NCI-H748 (cell line): ENCODE data around the gene CEP70.
"Not testable (repeated sequence)": the region's sequence is repeated elsewhere in the genome, so short reads cannot be mapped to it uniquely, and the experiment has no call there.

Experiments used
- DNase-seq: peaks from one replicate; lab custom pipeline; 2025; ENCODE audit not compliant: unreplicated experiment; lab: John Stamatoyannopoulos, UW

Gene CEP70, protein sequence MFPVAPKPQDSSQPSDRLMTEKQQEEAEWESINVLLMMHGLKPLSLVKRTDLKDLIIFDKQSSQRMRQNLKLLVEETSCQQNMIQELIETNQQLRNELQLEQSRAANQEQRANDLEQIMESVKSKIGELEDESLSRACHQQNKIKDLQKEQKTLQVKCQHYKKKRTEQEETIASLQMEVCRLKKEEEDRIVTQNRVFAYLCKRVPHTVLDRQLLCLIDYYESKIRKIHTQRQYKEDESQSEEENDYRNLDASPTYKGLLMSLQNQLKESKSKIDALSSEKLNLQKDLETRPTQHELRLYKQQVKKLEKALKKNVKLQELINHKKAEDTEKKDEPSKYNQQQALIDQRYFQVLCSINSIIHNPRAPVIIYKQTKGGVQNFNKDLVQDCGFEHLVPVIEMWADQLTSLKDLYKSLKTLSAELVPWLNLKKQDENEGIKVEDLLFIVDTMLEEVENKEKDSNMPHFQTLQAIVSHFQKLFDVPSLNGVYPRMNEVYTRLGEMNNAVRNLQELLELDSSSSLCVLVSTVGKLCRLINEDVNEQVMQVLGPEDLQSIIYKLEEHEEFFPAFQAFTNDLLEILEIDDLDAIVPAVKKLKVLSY

GRCh38 chr3:138594150-138594934 lies at the start of gene CEP70:
CEP70 (minus strand) TSS chr3:138594260; CDS start chr3:138572927, 21,333 bp downstream.
- no peak for DNase-seq

- DNase-seq: no peak
These were observed 48.8 kb upstream of the CEP70 start for GRCh38 chr3:138642927-138643253.

GRCh38 chr3:138642226-138642926 lies 48.3 kb upstream of the CEP70 start:
- DNase-seq: no peak

GRCh38 chr3:138640537-138640936 lies 46.5 kb upstream of the CEP70 start:
- no peak for DNase-seq

DNA sequence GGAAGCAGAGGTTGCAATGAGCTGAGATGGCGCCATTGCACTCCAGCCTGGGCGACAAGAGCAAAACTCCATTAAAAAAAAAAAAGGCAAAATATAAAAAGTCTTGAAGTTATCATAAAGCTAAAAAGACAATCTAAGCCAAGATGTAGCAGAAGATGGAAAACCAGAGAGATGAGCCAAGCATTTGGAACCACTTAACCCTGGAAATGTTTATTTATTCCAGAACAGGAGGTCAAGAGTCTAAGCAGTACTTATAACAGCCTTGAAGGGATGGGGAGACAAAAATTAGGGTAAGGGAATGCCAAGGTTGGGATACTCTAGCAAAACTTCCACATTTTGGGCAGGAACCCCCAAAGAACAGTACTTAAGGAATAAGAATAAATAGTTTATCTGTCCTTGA lies 44.6 kb upstream of the CEP70 start:
- DNase-seq: no peak

DNA sequence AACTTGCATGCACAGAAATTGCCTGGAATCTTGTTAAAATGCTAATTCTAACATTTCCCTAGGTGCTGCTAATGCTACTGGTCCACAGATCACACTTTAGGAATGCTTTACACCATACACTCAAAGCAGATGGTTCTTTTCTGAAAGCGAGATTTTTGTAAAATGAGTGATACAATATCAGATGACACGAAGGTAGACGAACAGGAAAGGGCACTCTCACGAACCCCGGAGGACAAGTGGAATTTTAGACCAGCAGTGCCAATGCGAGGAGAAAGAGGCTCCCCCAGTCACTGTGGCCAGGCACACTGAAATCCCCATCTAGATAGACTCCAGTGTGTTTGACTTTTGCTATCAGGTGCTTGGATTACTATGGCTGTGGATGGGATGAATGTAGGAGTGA lies 35.5 kb upstream of the CEP70 start:
- DNase-seq: no peak

DNA sequence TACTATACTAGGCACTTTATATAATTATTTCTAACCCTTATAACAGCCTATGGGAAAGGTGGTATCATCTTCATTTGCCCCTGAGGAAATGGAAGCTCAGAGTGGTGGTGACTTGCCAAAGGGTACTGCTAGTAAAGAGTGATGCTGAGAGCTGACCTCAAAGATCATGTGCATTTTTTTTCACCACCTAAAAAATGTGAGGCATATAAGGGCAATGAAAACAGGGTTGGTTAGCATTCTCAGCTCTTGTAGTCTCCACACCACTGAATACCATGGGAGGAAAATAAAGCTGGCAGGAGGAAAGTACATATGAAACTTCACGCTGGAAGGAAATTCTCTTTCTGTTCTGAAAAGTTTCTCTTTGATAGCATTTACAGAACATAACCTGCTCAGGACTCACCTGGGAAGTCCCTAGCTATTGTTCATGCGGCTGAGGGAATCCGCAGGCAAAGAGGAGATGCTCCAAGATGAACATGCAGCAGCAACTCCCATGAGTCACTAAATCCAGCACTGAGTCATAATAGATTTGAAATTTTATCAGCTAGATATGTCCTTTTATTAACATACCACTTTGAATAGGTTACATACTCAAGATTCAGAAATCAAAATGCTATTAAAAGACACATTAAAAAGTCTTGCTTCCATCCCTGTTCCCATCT lies 31.8 kb upstream of the CEP70 start:
- DNase-seq: no peak

DNA sequence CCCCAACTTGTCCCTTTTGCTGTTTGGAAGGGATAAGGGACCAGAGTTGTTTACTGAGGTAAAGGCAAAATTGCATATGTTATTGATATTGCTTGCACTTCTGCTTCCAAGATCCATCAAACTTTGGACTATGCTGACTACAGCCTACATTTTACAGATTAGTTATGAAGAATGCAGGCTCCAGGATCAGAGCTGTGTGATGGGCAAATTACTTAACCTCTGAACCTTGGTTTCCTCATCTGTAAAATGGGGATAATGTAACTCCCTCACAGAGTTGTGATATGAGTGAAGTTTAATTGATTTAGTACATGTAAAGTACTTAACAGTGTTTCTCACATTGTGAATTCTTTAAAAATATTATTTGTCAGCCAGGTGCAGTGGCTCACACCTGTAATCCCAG lies 30.5 kb upstream of the CEP70 start:
- DNase-seq: no peak

DNA sequence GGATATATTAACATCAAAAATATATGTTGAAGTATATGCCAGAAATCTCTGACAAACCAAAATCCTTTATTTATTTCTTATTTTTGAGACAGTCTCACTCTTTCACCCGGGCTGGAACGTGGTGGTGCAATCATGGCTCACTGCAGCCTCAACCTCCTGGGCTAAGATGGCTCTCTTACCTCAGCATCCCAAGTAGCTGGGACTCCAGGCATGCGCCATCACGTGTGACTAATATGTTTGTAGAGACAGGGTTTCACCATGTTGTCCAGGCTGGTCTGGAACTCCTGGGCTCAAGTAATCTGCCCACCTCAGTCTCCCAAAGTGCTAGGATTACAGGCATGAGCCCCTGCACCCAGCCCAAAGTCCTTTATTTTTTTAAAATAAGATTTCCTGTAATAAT lies 26.4 kb upstream of the CEP70 start:
- no peak for DNase-seq

- DNase-seq: no peak
These were observed 21.4 kb upstream of the CEP70 start for GRCh38 chr3:138615462-138615861.

DNA sequence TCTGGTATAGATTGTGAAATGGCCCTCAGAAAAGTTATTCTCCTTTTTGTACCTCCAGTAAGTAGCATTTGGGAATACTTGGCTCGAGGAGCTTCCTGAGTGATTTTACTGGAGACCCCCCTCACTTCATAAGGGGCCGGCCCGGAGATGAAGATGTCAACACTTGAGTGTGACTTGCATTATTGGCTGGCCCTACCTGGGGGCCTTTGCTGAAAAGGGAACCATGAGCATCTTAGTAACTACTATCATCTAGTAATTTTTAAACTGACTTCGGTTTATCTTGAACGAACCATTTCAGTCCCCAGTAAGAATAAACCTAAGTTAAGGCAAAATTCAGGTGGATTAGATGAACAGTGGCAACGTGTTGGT lies 15.8 kb upstream of the CEP70 start:
- no peak for DNase-seq

- DNase-seq: peak; percentile 69
These were observed 14.5 kb upstream of the CEP70 start, which contains the start of gene FAIM for GRCh38 chr3:138608322-138609135. FAIM (plus strand) TSS chr3:138608771; CDS start chr3:138619727, 10,956 bp downstream.

DNA sequence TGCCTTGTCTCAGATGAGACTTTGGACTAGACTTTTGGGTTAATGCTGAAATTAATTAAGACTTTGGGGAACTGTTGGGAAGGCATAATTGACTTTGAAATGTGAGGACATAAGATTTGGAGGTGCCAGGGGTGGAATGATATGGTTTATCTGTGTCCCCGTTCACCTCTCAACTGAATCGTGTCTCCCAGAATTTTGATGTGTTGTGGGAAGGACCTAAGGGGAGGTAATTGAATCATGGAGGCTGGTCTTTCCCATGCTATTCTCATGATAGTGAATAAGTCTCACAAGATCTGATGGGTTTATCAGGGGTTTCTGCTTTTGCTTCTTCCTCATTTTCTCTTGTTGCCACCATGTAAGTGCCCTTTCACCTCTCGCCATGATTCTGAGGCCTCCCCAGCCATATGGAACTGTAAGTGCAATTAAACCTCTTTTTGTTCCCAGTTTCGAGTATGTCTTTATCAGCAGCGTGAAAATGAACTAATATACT lies 10.1 kb upstream of the CEP70 start:
- DNase-seq: not testable (repeated sequence)

DNA sequence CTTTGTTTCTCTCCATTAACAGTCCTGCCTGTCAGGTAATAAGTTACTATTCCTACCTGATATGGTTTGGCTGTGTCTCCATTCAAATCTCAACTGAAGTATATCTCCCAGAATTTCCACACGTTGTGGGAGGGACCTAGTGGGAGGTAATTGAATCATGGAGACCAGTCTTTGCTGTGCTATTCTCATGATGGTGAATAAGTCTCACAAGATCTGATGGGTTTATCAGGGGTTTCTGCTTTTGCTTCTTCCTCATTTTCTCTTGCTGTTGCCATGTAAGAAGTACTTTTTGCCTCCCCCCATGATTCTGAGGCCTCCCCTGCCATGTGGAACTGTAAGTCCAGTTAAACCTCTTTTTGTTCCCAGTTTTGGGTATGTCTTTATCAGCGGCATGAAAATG lies 7.6 kb upstream of the CEP70 start:
- not testable (repeated sequence) for DNase-seq

- no peak for DNase-seq
These were observed 6.2 kb upstream of the CEP70 start for GRCh38 chr3:138600100-138600745.

DNA sequence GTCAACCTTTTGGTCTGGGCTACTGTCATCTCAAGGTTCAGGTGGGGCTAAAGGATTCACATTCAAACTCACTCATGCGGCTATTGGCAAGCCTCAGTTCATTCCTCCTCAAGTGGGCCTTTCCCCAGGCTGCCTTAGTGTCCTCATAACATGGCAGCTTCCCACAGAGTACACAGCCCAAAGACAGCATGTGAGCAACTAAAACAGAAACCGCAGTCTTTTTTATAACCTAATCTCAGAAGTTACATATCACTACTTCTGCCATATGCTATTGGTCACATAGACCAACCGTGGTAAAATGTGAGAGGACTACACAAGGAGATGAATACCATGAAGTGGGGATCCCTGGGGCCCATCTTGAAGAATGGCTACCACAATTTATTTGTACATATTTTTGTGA lies 4.5 kb upstream of the CEP70 start:
- no peak for DNase-seq

DNA sequence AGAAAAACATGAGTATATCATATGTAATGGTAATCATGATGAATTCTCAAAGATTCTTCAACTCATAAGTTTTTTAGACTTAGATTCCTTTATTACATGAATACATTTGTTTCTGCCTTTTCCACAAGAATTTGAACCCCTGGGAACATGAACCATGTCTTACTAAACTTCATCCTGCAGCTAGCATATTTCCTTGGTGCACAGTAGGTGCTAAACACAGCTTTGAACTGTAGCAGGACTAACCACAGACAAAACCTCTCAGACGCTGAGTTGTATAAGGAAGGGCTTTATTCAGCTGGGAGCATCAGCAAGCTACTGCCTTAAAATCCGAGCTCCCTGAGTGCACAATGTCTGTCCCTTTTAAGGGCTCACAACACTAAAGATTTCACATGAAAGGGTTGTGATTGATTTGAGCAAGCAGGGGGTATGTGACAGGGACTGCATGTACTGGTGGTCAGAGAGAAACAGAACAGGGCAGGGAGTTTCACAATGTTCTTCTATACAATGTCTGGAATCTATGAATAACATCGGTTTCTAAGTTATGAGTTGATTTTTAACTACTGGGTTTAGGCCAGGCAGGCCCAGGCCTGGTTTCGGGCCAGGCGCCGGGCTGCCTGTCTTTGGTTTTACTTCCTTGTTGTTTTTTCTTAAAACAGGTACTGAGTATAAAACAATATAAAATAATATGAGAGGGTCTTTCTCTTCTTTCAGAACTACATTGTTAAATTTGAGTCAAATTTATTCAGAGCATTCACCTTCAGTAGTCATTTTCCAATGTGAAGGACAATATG lies 3.3 kb upstream of the CEP70 start:
- DNase-seq: not testable (repeated sequence)

- DNase-seq: no peak
These were observed 1.0 kb upstream of the CEP70 start for GRCh38 chr3:138594935-138595610.
